Body of pancreas (tissue), 4 donors: Measurements from ENCODE around the gene FBRSL1. TPM values are rescaled to one million over a fixed set of nuclear protein-coding genes. Genes with fewer than 3 reads are reported as not detected.
"Not testable (repeated sequence)": the region's sequence is repeated elsewhere in the genome, so short reads cannot be mapped to it uniquely, and the experiment has no call there.

ENCODE experiments used
- ATAC-seq: fragments of 150-250 bp; one replicate; pipeline ENCODE4 v1.9.1; 2016
- DNase-seq, 4 donors: peaks; one replicate each; pipeline ENCODE4 v3.0.0-alpha.2; 2019
- H3K27ac ChIP-seq, 4 donors: fragments of 200-600 bp; sonication (generic); 1 replicate in 3 of 4; 2 replicates in 1 of 4; pipeline versions ENCODE4 v1.5.1 to v1.6.1; 2016 to 2019; ENCODE audit warnings: mild to moderate bottlenecking in 1 of 4, mixed read lengths in 1 of 4, moderate library complexity in 1 of 4
- H3K27me3 ChIP-seq, 2 donors: fragments of 200-600 bp; sonication (generic); one replicate each; pipeline ENCODE4 v1.6.0; 2016; ENCODE audit warnings: mild to moderate bottlenecking in 1 of 2
- H3K36me3 ChIP-seq, 2 donors: fragments of 200-600 bp; sonication (generic); replicated peaks in 1 of 2; 2 replicates each; pipeline ENCODE4 v1.5.1; 2016; ENCODE audit warnings: low read depth in 2 of 2; ENCODE audit not compliant: insufficient read depth in 1 of 2
- H3K4me1 ChIP-seq: fragments of 200-600 bp; sonication (generic); one replicate; pipeline ENCODE4 v1.6.0; 2016
- H3K4me3 ChIP-seq, 2 donors: fragments of 200-600 bp; sonication (generic); 1 replicate in 1 of 2; 2 replicates in 1 of 2; pipeline ENCODE4 v1.5.1; 2016 to 2019
- H3K9me3 ChIP-seq, 3 donors: fragments of 200-600 bp; sonication (generic); 1 replicate in 2 of 3; 2 replicates in 1 of 3; pipeline ENCODE4 v1.5.1; 2016
- CTCF ChIP-seq, 7 experiments: fragments of 450-650 bp in 4 of 7; fragments of 200-600 bp in 3 of 7; sonication (generic) in 3 of 7; IDR thresholded peaks; one replicate each; pipeline ENCODE4 v1.5.1; 2016 to 2019; ENCODE audit warnings: antibody characterized with exemption in 7 of 7
- POLR2A ChIP-seq, 3 donors: fragments of 450-650 bp; IDR thresholded peaks; one replicate each; pipeline ENCODE4 v1.6.1; 2016; ENCODE audit warnings: antibody characterized with exemption in 3 of 3, mild to moderate bottlenecking in 2 of 3
- WGBS, 2 donors: methylation state at CpG; one replicate each; pipeline ENCODE4 v1.1.5; 2017; 5-methylcytosine and 5-hydroxymethylcytosine counted together
- intact Hi-C: fragments of 100-400 bp; cut with DNase I; formaldehyde crosslinking; loops from one replicate; pipeline ENCODE4 v1.15.1; 2023
- total RNA-seq, 2 donors: library from RNA; depleted of rRNA; stranded (reverse); fragments of >200 nt; gene quantifications; one replicate each; pipeline ENCODE4 v1.1.0, GENCODE V29; 2016

FBRSL1 gene
- total RNA-seq, 2 donors from 2014 or later: 29.8 to 50.1 TPM

GRCh38 chr12:132461526-132461925 is 28.4 kb upstream of the FBRSL1 start:
- intact Hi-C loops: no loop called here
- WGBS, 2 donors: 79 to 80% methylated on average over 8 to 10 of the region's 10 CpGs
- no peaks in the 10 kb centered on the region for H3K4me1 ChIP-seq

GRCh38 chr12:132462788-132463187 is 27.2 kb upstream of the FBRSL1 start:
- no peak overlapping the region for H3K4me3 ChIP-seq
- H3K36me3 ChIP-seq: no peaks in the 10 kb centered on the region
- H3K4me1 ChIP-seq: no peaks in the 10 kb centered on the region
- no peaks in the 10 kb centered on the region for H3K9me3 ChIP-seq
- H3K27me3 ChIP-seq: no peaks in the 10 kb centered on the region
- intact Hi-C loops: no loop called here
- no peak for ATAC-seq
- TF ChIP-seq CTCF (IDR thresholded peaks at IDR 0.05) (no peak), POLR2A (IDR thresholded peaks at IDR 0.05) (no peak)
- H3K27ac ChIP-seq: no peak overlapping the region
- 68 to 75% methylated on average over 5 of the region's 5 CpGs for WGBS, 2 donors
- DNase-seq: no peak

More at GRCh38 chr12:132461526-132461925, 28.4 kb upstream of the FBRSL1 start:
- H3K9me3 ChIP-seq: no peaks in the 10 kb centered on the region
- no peak overlapping the region for H3K4me3 ChIP-seq
- no peak overlapping the region for H3K27ac ChIP-seq
- DNase-seq: no peak
- no peak for TF ChIP-seq POLR2A (IDR thresholded peaks at IDR 0.05)
- no peak for TF ChIP-seq CTCF (IDR thresholded peaks at IDR 0.05)
- no peaks in the 10 kb centered on the region for H3K27me3 ChIP-seq
- ATAC-seq: no peak
- H3K36me3 ChIP-seq: no peaks in the 10 kb centered on the region

GRCh38 chr12:132463284-132463924 is 26.5 kb upstream of the FBRSL1 start:
- H3K36me3 ChIP-seq, H3K27ac ChIP-seq, H3K27me3 ChIP-seq, intact Hi-C loops, H3K4me3 ChIP-seq, ATAC-seq, H3K9me3 ChIP-seq, H3K4me1 ChIP-seq, DNase-seq: not testable (repeated sequence)

DNA sequence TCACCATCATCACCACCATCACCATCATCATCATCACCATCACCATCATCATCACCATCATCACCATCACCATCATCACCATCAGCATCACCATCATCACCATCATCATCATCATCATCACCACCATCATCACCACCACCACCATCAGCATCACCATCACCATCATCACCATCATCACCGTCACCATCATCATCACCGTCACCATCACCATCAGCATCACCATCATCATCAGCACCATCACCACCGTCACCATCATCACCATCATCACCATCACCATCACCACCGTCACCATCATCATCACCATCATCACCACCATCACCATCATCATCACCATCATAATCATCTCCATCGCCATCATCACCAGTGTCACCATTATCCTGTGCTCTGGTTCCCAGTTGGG is 25.6 kb upstream of the FBRSL1 start:
- 81 to 94% methylated on average over 5 of the region's 5 CpGs for WGBS, 2 donors
- DNase-seq, H3K27me3 ChIP-seq, H3K9me3 ChIP-seq, ATAC-seq, H3K27ac ChIP-seq, H3K4me3 ChIP-seq, H3K4me1 ChIP-seq, H3K36me3 ChIP-seq, intact Hi-C loops: not testable (repeated sequence)

DNA sequence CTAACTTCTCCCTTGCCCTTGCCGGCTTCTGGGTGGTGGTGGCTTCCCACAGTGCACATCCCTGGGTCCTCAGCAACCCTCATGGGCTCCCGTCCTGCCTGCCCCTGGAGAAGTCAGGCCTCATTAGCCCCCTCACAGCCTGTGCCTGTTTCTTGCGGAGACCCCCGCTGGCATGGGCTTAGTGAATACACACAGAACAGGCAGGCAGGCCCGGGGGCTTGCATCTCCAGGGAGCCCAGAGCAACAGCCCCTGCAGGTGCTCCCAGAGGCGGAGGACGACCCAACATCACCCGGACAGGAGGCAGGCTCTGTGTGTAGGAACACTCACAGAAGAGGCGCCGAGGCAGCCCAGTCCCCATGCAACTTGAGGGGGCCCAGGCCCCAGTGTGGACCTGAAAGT is 25.1 kb upstream of the FBRSL1 start:
- intact Hi-C loops: no loop called here
- TF ChIP-seq POLR2A (IDR thresholded peaks at IDR 0.05) (no peak), CTCF (IDR thresholded peaks at IDR 0.05) (no peak)
- Histone ChIP-seq H3K4me3 (no peak overlapping the region), H3K9me3 (no peaks in the 10 kb centered on the region), H3K27ac (no peak overlapping the region), H3K4me1 (no peaks in the 10 kb centered on the region), H3K36me3 (no peaks in the 10 kb centered on the region), H3K27me3 (no peaks in the 10 kb centered on the region)
- no peak for ATAC-seq
- no peak for DNase-seq
- WGBS, 2 donors: 75 to 94% methylated on average over 7 to 10 of the region's 10 CpGs
